Peyer's patch (tissue), 4 donors: ENCODE measurements around the gene TXNDC2.

ENCODE experiments used
- CTCF ChIP-seq, 6 experiments: fragments of 450-650 bp in 4 of 6; fragments of 200-600 bp in 2 of 6; sonication (generic) in 1 of 6; IDR thresholded peaks; one replicate each; pipeline ENCODE4 v1.5.1; 2017 to 2019; ENCODE audit warnings: antibody characterized with exemption in 6 of 6, mild to moderate bottlenecking in 3 of 6, moderate library complexity in 1 of 6
- POLR2A ChIP-seq, 2 donors: fragments of 450-650 bp; IDR thresholded peaks; one replicate each; pipeline ENCODE4 v1.5.1; 2017; ENCODE audit warnings: antibody characterized with exemption in 2 of 2, mild to moderate bottlenecking in 2 of 2, moderate library complexity in 2 of 2

DNA sequence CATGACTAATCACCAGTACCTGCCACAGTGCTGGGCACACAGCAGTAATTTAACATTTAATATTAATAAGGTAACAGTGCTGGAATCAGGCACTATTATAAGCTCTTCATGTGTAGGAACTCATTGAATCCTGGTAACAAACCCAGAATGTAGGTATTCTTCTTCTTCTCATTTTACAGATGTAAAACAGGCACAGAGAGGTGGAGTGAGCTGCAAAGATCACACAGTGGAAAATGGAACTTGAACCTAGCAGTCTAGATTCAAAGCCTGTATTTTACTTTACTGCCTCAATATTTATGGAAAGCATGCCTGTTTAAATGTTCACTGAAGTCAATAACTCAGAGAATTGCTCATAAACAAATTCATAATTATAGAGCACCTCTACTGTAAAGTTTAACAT, 24.3 kb downstream of the TXNDC2 start:
- no peak for TF ChIP-seq CTCF (IDR thresholded peaks at IDR 0.05)
- TF ChIP-seq POLR2A (IDR thresholded peaks at IDR 0.05) = no peak
